Left cardiac atrium (tissue), 4 donors: ENCODE results near the gene GPR153. TPM values are rescaled to one million over a fixed set of nuclear protein-coding genes. Genes with fewer than 3 reads are reported as not detected.

ENCODE experiments used
- ATAC-seq, 2 donors: fragments of 200-7000 bp; cut with Tn5 transposase; one replicate each; pipeline ENCODE4 v1.9.1; 2020; ENCODE audit warnings: mild to moderate bottlenecking in 2 of 2, moderate library complexity in 2 of 2
- DNase-seq: peaks from one replicate; pipeline ENCODE4 v3.0.0-alpha.2; 2020
- intact Hi-C, 2 donors: fragments of 100-400 bp; cut with DNase I; formaldehyde crosslinking; loops; one replicate each; pipeline versions ENCODE4 v1.14.1 to v1.15.1; 2022 to 2023
- total RNA-seq, 2 donors: library from RNA; stranded (reverse); fragmentation: NEBNext Ultra II Directional; extraction: Animal tissue kit (Norgen Biotek cat#: 25700); gene quantifications; one replicate each; pipeline ENCODE4 v1.2.1, GENCODE V29; 2021
- donor health status: DM: no; HTN: yes; CAD: no.
- donor health status: DM: no; HTN: yes; CAD: no; lungs with severe emphysema.
- donor health status: DM: yes; HTN: yes; CAD: no.
- donor health status: Dilated cardiomyopathy.

The GPR153 gene
- total RNA-seq, 2 donors from 2014 or later = 9.7 to 10.5 TPM

GRCh38 chr1:6253380-6253779, 7.5 kb downstream of the GPR153 start:
- ATAC-seq = no peak
- intact Hi-C loops = no loop called here
- no peak for DNase-seq

- ATAC-seq = no peak
- DNase-seq = no peak
- intact Hi-C loops = no loop called here
Measured at GRCh38 chr1:6252374-6252710, 8.6 kb downstream of the GPR153 start.

- no peak for ATAC-seq
- intact Hi-C loops = no loop called here
- DNase-seq = no peak
Measured at GRCh38 chr1:6251681-6252373, 9.1 kb downstream of the GPR153 start.

GRCh38 chr1:6251233-6251632, 9.7 kb downstream of the GPR153 start:
- intact Hi-C loops = no loop called here
- ATAC-seq (no peak), DNase-seq (no peak)

GRCh38 chr1:6249739-6250689, 10.9 kb downstream of the GPR153 start:
- intact Hi-C loops = loop anchor here (2.0 to 10.0 kb wide), 3 partner anchors 93 to 155 kb away; no protein-coding TSS in a partner anchor
- ATAC-seq = no peak
- no peak for DNase-seq

GRCh38 chr1:6248932-6249738, 11.8 kb downstream of the GPR153 start:
- intact Hi-C loops = loop anchor here (2.0 to 10.0 kb wide), 3 partner anchors 94 to 156 kb away; no protein-coding TSS in a partner anchor
- ATAC-seq (peak; percentile 6 to 21), DNase-seq (peak; percentile 62)

- no peak for ATAC-seq
- no peak for DNase-seq
- intact Hi-C loops = loop anchor here (2.0 to 10.0 kb wide), 3 partner anchors 95 to 157 kb away; no protein-coding TSS in a partner anchor
Measured at GRCh38 chr1:6248161-6248776, 12.6 kb downstream of the GPR153 start.

GRCh38 chr1:6247651-6248050, 13.2 kb downstream of the GPR153 start:
- no peak for DNase-seq
- intact Hi-C loops = loop anchor here (2.0 to 10.0 kb wide), 4 partner anchors 95 to 157 kb away; no protein-coding TSS in a partner anchor
- no peak for ATAC-seq

- peak; percentile 87 for DNase-seq
- intact Hi-C loops = loop anchor here (1.0 to 10.0 kb wide), 4 partner anchors 97 to 158 kb away; no protein-coding TSS in a partner anchor
- peak; percentile 62 to 63 for ATAC-seq
Measured at GRCh38 chr1:6246497-6247467, 14.1 kb downstream of the GPR153 start.

- ATAC-seq (no peak), DNase-seq (no peak)
- intact Hi-C loops = loop anchor here (1.0 to 10.0 kb wide), 4 partner anchors 97 to 159 kb away; no protein-coding TSS in a partner anchor
Measured at GRCh38 chr1:6245869-6246496, 14.9 kb downstream of the GPR153 start.

GRCh38 chr1:6245086-6245868, 15.6 kb downstream of the GPR153 start:
- intact Hi-C loops = loop anchor here (10.0 kb wide), 2 partner anchors 140 to 160 kb away; no protein-coding TSS in a partner anchor
- DNase-seq = peak; percentile 86
- ATAC-seq = peak; percentile 70 to 79

- intact Hi-C loops = loop anchor here (5.0 to 10.0 kb wide), 5 partner anchors 37 to 192 kb away; partner anchors contain the start of gene RNF207 (in 1 of the 2)
- DNase-seq (no peak), ATAC-seq (no peak)
Measured at GRCh38 chr1:6244401-6245049, 16.4 kb downstream of the GPR153 start.

- intact Hi-C loops = loop anchor here (5.0 to 10.0 kb wide), 5 partner anchors 37 to 192 kb away; partner anchors contain the start of gene RNF207 (in 1 of the 2)
- DNase-seq = no peak
- no peak for ATAC-seq
Measured at GRCh38 chr1:6243993-6244392, 16.9 kb downstream of the GPR153 start, which contains the start of gene HES3. Gene HES3, plus strand, starts transcription at chr1:6244179. Its CDS starts 187 bp downstream, at chr1:6244366.

GRCh38 chr1:6243053-6243834, 17.7 kb downstream of the GPR153 start:
- DNase-seq (no peak), ATAC-seq (no peak)
- intact Hi-C loops = loop anchor here (5.0 to 10.0 kb wide), 5 partner anchors 36 to 191 kb away; partner anchors contain the start of gene RNF207 (in 1 of the 2)
